Caco-2 (cell line): Measurements from ENCODE around the gene CD81. TPM values are rescaled to one million over a fixed set of nuclear protein-coding genes. Genes with fewer than 3 reads are reported as not detected.

ENCODE experiments used
- BruUV-seq: library from RNA; stranded (reverse); fragments of 400-500 nt; replicated peaks from 2 replicates; lab custom pipeline; 2021; lab: Mats Ljungman, UMichigan
- CTCF ChIA-PET: fragments of 300-600 bp; sonication (Branson Sonifier 250); formaldehyde crosslinking; loops from one replicate; lab custom pipeline; 2022; ENCODE audit warnings: antibody characterized with exemption; lab: Charles Lee
- POLR2A ChIA-PET: fragments of 300-600 bp; sonication (Branson Sonifier 250); formaldehyde crosslinking; loops from one replicate; lab custom pipeline; 2022; ENCODE audit warnings: antibody characterized with exemption; lab: Charles Lee
- DNase-seq, 2 experiments: peaks; one replicate each; pipeline versions ENCODE4 v3.0.0 to v3.0.0-alpha.2; 2020 to 2022
- H3K27me3 ChIP-seq: replicated peaks from 2 replicates; pipeline ENCODE4 v1.6.0; 2011; ENCODE audit warnings: low read length; ENCODE audit not compliant: control insufficient read depth, insufficient read depth
- H3K36me3 ChIP-seq: 2 replicates; pipeline ENCODE4 v1.5.1; 2011; ENCODE audit warnings: low read length; ENCODE audit not compliant: control insufficient read depth, insufficient read depth
- H3K4me1 ChIP-seq: fragments of 250-450 bp; sonication (Bioruptor Pico); 2 replicates; pipeline ENCODE4 v1.5.1; 2020; ENCODE audit warnings: mild to moderate bottlenecking
- H3K4me3 ChIP-seq: 2 replicates; pipeline ENCODE4 v1.5.1; 2011; ENCODE audit warnings: low read depth, mild to moderate bottlenecking, control low read depth, low read length
- H3K9me3 ChIP-seq: fragments of 250-450 bp; sonication (Bioruptor Pico); 2 replicates; pipeline ENCODE4 v1.5.1; 2020; ENCODE audit warnings: mild to moderate bottlenecking, moderate library complexity
- H3K27ac Mint-ChIP-seq: one replicate; pipeline ENCODE4 v1.8.0; 2022; ENCODE audit warnings: mixed read lengths; ENCODE audit not compliant: unreplicated experiment
- H3K27me3 Mint-ChIP-seq: one replicate; pipeline ENCODE4 v1.8.0; 2022; ENCODE audit warnings: mixed read lengths; ENCODE audit not compliant: insufficient read depth, unreplicated experiment
- H3K36me3 Mint-ChIP-seq: one replicate; pipeline ENCODE4 v1.8.0; 2022; ENCODE audit warnings: mild to moderate bottlenecking, mixed read lengths; ENCODE audit not compliant: insufficient read depth, unreplicated experiment
- H3K4me1 Mint-ChIP-seq: one replicate; pipeline ENCODE4 v1.8.0; 2022; ENCODE audit warnings: low read depth, mixed read lengths; ENCODE audit not compliant: unreplicated experiment
- H3K4me3 Mint-ChIP-seq: one replicate; pipeline ENCODE4 v1.8.0; 2022; ENCODE audit warnings: mild to moderate bottlenecking, moderate library complexity, mixed read lengths; ENCODE audit not compliant: unreplicated experiment
- H3K9me3 Mint-ChIP-seq: one replicate; pipeline ENCODE4 v1.8.0; 2022; ENCODE audit warnings: mixed read lengths; ENCODE audit not compliant: unreplicated experiment
- intact Hi-C: fragments of 100-400 bp; cut with micrococcal nuclease; formaldehyde crosslinking; loops from one replicate; pipeline ENCODE4 v1.10.0; 2022; ENCODE audit not compliant: unreplicated experiment
- total RNA-seq: library from RNA; stranded (reverse); gene quantifications from 2 replicates; pipeline ENCODE4 v1.2.3, GENCODE V29; 2022
- TF ChIP-seq, protein P1 (sequence below), 2 experiments: fragments of 200-600 bp in 1 of 2; IDR thresholded peaks; 1 replicate in 1 of 2; 2 replicates in 1 of 2; pipeline versions ENCODE4 v1.5.1 to v1.8.0; 2011 to 2022; ENCODE audit warnings: antibody characterized with exemption in 1 of 2, control low read depth in 1 of 2, inconsistent platforms in 1 of 2, low read depth in 1 of 2, low read length in 1 of 2, mild to moderate bottlenecking in 1 of 2, moderate library complexity in 1 of 2; ENCODE audit not compliant: insufficient read depth in 1 of 2, severe bottlenecking in 1 of 2, unreplicated experiment in 1 of 2

Gene CD81
- total RNA-seq, 1 experiment from 2014 or later: 412 TPM

GRCh38 chr11:2359557-2359956, 17.6 kb upstream of the CD81 start:
- ChIA-PET POLR2A (no interaction called here), CTCF (interaction anchor here (0.8 kb wide), 1 partner anchor 54 kb away, joined by 7 read pairs; no protein-coding TSS in a partner anchor)
- no peaks in the 10 kb centered on the region for H3K9me3 Mint-ChIP-seq

GRCh38 chr11:2360081-2360642, 16.9 kb upstream of the CD81 start:
- CTCF ChIA-PET: no interaction called here
- POLR2A ChIA-PET: no interaction called here
- Histone ChIP-seq H3K4me1 (no peaks in the 10 kb centered on the region), H3K4me3 (no peak overlapping the region), H3K27me3 (no peaks in the 10 kb centered on the region), H3K36me3 (no peaks in the 10 kb centered on the region), H3K9me3 (no peaks in the 10 kb centered on the region)
- no peak for DNase-seq
- intact Hi-C loops: no loop called here
- no peaks in the 10 kb centered on the region for H3K27me3 Mint-ChIP-seq
- H3K36me3 Mint-ChIP-seq: no peaks in the 10 kb centered on the region
- no peak overlapping the region for H3K27ac Mint-ChIP-seq
- H3K4me3 Mint-ChIP-seq: no peak overlapping the region
- no peaks in the 10 kb centered on the region for H3K9me3 Mint-ChIP-seq
- TF ChIP-seq, protein P1, sequence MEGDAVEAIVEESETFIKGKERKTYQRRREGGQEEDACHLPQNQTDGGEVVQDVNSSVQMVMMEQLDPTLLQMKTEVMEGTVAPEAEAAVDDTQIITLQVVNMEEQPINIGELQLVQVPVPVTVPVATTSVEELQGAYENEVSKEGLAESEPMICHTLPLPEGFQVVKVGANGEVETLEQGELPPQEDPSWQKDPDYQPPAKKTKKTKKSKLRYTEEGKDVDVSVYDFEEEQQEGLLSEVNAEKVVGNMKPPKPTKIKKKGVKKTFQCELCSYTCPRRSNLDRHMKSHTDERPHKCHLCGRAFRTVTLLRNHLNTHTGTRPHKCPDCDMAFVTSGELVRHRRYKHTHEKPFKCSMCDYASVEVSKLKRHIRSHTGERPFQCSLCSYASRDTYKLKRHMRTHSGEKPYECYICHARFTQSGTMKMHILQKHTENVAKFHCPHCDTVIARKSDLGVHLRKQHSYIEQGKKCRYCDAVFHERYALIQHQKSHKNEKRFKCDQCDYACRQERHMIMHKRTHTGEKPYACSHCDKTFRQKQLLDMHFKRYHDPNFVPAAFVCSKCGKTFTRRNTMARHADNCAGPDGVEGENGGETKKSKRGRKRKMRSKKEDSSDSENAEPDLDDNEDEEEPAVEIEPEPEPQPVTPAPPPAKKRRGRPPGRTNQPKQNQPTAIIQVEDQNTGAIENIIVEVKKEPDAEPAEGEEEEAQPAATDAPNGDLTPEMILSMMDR (IDR thresholded peaks at IDR 0.05; ENCODE audit: insufficient read depth in 1 of 2, low read depth in 1 of 2, low read length in 1 of 2, severe bottlenecking in 1 of 2, unreplicated experiment in 1 of 2): no peak
- no peaks in the 10 kb centered on the region for H3K4me1 Mint-ChIP-seq
- BruUV-seq: no TSS peak

More at GRCh38 chr11:2359557-2359956, 17.6 kb upstream of the CD81 start:
- no TSS peak for BruUV-seq
- TF ChIP-seq, protein P1 (IDR thresholded peaks at IDR 0.05; ENCODE audit: insufficient read depth in 1 of 2, low read depth in 1 of 2, low read length in 1 of 2, severe bottlenecking in 1 of 2, unreplicated experiment in 1 of 2): no peak
- H3K27me3 ChIP-seq: no peaks in the 10 kb centered on the region
- intact Hi-C loops: no loop called here
- H3K4me1 Mint-ChIP-seq: no peaks in the 10 kb centered on the region
- no peaks in the 10 kb centered on the region for H3K27me3 Mint-ChIP-seq
- no peaks in the 10 kb centered on the region for H3K36me3 ChIP-seq
- no peaks in the 10 kb centered on the region for H3K4me1 ChIP-seq
- no peak for DNase-seq
- H3K4me3 Mint-ChIP-seq: no peak overlapping the region
- no peak overlapping the region for H3K27ac Mint-ChIP-seq
- H3K9me3 ChIP-seq: no peaks in the 10 kb centered on the region
- no peak overlapping the region for H3K4me3 ChIP-seq
- H3K36me3 Mint-ChIP-seq: no peaks in the 10 kb centered on the region

- Mint-ChIP-seq H3K27me3 (no peaks in the 10 kb centered on the region), H3K36me3 (no peaks in the 10 kb centered on the region), H3K4me1 (no peaks in the 10 kb centered on the region), H3K9me3 (no peaks in the 10 kb centered on the region), H3K27ac (no peak overlapping the region), H3K4me3 (no peak overlapping the region)
- Histone ChIP-seq H3K27me3 (no peaks in the 10 kb centered on the region), H3K4me1 (no peaks in the 10 kb centered on the region), H3K4me3 (no peak overlapping the region), H3K9me3 (no peaks in the 10 kb centered on the region), H3K36me3 (no peaks in the 10 kb centered on the region)
- no peak for DNase-seq
- POLR2A ChIA-PET: no interaction called here
- TF ChIP-seq, protein P1 (IDR thresholded peaks at IDR 0.05; ENCODE audit: insufficient read depth in 1 of 2, low read depth in 1 of 2, low read length in 1 of 2, severe bottlenecking in 1 of 2, unreplicated experiment in 1 of 2): no peak
- no TSS peak for BruUV-seq
- CTCF ChIA-PET: no interaction called here
- intact Hi-C loops: no loop called here
Observed at GRCh38 chr11:2361565-2361964, 15.5 kb upstream of the CD81 start.
